AG08395 (cell line): Measurements from ENCODE around the gene FERMT2.

Experiments used
- DNase-seq: peaks from one replicate; pipeline ENCODE4 v3.0.0; 2012; ENCODE audit warnings: mixed read lengths, low spot score

FERMT2 gene, protein sequence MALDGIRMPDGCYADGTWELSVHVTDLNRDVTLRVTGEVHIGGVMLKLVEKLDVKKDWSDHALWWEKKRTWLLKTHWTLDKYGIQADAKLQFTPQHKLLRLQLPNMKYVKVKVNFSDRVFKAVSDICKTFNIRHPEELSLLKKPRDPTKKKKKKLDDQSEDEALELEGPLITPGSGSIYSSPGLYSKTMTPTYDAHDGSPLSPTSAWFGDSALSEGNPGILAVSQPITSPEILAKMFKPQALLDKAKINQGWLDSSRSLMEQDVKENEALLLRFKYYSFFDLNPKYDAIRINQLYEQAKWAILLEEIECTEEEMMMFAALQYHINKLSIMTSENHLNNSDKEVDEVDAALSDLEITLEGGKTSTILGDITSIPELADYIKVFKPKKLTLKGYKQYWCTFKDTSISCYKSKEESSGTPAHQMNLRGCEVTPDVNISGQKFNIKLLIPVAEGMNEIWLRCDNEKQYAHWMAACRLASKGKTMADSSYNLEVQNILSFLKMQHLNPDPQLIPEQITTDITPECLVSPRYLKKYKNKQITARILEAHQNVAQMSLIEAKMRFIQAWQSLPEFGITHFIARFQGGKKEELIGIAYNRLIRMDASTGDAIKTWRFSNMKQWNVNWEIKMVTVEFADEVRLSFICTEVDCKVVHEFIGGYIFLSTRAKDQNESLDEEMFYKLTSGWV

DNA sequence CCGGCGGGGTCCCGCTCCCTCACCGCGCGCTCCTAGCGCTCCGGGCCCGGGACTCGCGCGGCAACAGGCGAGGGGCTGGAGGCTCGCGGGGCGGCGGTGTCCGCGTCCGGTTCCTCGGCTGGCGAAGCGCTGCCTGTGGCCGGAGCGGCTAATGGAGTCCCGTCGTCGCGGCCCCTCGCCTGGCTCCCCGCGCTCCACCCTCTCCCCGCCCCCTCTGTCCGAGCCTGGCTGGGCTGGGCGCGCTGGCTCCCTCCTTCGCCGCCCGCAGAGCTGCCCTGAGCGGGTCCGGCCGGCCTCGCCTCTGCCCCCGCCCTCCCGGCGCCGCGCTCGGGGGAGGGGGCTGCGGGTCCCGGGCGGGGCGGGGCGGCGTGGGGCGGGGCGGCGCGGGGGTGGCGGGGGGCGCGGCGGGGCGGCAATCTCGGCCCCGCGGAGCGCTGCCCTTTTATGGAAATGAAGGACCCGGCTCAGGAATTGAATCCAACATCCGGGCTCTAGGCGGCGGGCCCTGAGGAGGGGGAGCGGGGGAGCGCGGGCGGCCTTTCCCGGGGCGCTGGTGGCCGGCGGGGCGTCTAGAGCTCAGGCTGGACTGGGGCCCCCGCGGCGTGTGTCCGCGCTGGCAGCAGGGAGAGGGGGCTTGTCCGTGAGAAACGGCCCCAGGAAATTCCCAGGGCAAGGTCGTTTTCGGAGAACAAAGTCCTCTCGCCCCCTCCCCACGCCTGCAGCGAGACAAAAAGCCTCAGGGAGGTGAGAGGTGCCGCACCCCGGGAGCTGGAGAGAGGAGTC, at the start of gene FERMT2:
Gene FERMT2, minus strand, starts transcription at position 153 of the 783 bp plus-strand sequence. CDS start 482 bp downstream, outside the sequence.
- DNase-seq: peak; percentile 91

DNA sequence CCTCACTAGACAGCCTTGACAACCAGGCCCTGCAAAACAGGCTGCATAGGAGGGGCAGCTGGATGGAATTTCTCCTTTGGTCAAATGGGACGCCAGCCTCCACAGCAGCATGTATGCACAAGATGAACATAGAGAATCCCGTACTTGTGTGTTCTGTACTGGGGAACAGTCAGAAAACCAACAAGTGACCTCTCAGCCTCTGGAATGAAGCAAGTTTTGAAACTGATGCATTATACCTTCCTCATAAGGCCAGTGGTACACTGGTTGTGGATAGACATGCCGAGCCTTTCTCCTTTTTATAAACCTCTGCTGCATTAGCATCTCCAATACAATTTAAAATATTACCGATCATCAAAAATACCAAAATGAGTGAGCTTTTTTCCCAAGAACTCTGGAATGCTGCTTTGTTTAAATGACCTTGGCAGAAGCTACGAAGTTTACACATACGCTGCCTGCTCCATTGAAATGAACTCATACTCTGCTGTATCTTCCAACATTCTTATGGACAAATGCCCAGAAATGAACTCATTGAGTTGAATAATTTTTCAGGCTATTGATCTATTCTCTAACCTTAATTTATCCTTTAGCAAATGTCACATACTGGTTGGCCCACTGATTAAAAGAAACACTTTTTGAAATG, 47.6 kb upstream of the FERMT2 start:
- peak; percentile 78 for DNase-seq

DNA sequence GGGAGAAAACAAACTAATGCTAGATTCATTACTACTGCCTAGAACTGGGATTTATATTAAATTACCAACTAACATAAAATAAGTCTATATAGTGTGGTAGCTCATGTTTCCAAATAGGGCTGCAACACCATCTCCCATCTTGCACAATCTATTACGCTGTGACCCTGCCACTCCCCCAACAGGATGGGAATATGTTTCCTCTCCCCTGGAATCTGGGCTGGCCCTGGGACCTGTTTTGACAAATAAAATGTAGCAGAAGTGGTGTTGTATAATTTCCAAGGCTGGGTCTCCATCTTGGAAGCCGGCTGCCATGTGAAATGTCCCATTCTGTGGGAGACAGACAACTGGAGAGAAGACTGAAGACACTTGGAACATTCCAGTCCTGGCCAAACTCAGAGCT, 45.6 kb upstream of the FERMT2 start:
- DNase-seq: no peak

DNA sequence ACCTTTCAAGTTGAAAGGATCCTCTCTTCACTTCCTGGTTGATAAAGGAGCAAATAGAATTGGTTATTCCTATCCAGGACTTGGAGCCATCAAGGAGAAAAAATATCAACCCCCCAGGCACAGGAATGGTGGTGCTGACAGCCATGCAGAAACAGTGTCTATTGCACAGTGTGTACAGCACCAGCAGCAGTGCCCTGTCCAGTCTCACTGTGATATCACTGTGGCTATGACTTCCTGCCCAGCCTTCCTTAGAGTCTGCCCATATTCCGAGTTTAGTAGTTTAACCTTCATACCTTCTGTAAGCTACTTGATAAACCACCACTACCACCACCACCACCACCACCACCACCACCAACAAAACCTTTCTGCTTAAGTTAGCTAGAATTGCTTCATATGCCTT, 45.1 kb upstream of the FERMT2 start:
- DNase-seq: no peak

DNA sequence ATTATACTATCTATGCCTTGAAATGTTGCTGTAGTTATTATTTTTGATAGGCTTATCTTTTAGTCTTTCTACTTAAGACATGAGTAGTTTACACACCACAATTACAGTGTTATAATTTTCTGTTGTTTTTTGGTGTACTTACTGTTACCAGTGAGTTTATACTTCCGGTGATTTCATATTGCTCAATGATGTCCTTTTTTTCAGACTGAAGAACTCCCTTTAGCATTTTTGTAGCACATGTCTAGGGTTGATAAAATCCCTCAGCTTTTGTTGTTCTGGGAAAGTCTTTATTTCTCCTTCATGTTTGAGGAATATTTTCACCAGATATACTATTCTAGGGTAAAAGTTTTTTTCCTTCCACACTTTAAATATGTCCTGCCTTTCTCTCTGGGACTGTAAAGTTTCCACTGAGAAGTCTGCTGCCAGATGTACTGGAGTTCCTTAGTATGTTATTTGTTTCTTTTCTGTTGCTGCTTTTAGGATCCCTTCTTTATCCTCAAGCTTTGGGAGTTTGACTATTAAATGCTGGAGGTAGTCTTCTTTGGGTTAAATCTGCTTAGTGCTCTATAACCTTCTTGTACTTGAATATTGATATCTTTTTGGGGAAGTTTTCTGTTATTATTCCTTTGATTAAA, 41.5 kb upstream of the FERMT2 start:
- DNase-seq: no peak

DNA sequence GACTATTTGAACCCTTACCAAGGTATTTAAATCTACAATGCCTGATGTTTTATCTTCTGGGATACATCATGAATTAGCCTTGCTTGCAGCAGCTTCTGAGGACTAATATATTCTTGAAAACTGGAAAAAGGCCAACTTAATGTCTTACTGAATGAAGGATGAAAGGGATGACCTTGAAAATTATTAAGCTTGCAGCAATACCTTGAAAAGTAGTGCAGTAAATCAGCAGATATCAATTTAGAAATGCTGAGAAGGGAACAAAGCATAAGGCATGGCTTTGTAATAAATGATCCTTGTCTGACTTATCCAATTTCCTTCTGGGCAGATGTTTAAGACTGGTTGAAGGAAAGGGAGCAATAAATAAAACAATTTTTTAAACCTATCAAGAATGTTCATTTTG, 37.3 kb upstream of the FERMT2 start:
- no peak for DNase-seq

DNA sequence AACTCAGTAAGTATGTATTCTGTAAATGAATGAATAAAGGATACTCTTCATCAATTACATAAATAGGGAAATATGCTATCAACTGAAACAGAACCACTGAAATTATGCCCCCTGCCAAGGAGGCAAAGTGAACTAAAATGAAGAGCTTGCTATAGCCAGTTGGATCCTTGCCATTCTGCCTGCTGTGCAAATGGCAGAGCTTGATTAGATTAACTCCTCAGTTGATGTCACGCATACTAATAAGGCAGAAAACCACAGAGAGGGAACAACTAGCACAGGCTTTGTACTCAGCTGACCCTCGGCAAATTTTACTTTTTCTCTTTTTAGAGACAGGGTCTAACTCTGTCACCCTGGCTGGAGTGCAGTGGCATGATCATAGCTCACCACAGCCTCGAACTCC, 36.7 kb upstream of the FERMT2 start:
- no peak for DNase-seq

DNA sequence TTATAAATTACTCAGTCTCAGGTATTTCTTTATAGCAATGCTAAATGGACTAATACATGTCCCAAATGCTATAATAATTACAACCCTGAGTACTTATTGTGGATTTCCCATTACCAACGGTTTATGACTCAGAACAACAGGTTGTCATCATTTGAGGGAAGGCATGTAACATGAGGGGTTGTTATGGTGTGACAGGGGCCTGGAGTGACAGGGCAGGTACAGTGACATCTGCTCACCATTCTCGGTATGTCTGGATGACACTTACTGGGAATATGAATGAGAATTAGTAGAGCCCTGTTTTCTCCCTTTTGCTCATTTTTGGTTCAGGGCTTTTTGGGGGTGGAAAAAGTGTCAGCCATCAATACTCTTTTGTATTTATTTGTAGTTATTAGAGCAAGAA, 36.2 kb upstream of the FERMT2 start:
- no peak for DNase-seq

DNA sequence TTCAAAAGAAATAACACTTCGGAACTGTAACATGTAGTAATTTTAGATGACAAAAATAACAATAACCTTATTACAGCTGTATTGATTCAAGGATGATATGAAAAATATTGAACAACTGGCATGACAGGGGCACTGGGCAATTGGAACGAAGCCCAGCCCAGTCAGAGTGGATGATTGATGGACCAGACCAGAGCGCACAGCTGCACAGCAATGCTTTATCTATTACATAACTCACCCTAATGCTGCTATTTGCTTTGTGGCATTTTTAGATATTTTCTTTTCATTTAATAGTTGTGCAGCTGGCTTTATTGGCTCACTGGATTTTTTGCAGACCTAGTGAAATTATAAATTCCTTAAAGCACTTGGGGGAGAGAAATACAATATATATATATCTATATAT, 26.9 kb upstream of the FERMT2 start:
- no peak for DNase-seq

DNA sequence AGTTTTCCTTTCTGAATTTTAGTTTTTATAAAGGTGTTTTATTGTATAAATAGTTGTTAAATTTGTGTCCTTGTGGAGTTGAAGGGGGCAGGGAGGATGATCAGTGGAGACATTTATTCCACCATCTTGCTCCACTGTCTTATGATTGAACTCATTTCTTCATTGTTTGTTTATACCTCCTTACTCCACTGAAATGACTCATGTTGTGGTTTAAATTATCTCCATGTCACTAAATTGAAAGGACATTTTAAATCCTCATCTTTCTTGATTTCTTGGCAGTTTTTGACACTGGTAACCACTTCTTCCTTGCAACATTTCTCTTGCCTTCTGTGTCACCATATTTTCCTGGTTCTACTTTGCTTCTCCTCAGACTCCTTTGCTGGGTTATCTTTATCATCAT, 23.6 kb upstream of the FERMT2 start:
- DNase-seq: no peak

DNA sequence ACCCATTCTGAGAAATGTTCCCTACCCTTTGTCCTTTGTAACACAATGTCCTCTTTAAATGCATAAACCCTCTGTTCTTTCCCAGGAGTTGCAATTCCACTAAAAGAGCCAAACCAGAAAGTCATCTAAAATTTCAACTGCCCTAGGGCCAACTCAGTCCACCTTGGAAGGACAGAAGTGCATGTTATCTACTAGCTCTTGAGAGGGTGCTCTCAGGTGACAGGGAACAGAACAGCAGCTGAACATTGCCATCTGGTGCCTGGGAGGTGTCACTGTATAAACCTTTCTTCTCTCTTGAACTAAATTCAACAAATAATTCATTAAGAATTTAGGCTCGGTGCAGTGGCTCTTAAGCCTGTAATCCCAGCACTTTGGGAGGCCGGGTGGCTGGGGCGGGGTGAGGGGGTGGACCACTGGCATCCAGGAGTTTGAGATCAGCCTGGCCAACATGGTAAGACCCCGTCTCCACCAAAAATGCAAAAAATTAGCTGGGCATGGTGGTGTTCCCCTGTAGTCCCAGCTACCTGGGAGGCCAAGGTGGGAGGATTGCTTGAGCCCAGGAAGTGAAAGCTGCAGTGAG, 10.3 kb upstream of the FERMT2 start:
- DNase-seq: peak; percentile 64

DNA sequence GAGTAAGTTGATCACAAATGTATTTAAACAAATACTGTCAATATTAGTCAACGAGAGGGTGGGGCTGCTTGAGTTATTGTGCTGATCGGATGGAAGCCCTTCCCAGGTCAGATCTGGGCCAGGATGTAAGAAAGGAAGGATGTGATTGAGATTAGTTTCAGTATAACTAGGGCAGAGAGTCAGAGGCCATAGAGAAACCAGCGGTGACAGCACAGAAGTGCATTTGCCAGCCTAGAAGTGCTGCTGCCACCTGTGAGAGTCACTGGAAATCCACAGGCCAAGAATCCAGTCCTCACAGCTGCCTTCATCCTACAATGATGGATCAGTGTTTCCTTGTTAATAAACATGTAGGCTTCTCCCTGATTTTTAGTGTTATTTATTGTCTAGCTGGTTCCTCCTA, 9.8 kb upstream of the FERMT2 start:
- no peak for DNase-seq

DNA sequence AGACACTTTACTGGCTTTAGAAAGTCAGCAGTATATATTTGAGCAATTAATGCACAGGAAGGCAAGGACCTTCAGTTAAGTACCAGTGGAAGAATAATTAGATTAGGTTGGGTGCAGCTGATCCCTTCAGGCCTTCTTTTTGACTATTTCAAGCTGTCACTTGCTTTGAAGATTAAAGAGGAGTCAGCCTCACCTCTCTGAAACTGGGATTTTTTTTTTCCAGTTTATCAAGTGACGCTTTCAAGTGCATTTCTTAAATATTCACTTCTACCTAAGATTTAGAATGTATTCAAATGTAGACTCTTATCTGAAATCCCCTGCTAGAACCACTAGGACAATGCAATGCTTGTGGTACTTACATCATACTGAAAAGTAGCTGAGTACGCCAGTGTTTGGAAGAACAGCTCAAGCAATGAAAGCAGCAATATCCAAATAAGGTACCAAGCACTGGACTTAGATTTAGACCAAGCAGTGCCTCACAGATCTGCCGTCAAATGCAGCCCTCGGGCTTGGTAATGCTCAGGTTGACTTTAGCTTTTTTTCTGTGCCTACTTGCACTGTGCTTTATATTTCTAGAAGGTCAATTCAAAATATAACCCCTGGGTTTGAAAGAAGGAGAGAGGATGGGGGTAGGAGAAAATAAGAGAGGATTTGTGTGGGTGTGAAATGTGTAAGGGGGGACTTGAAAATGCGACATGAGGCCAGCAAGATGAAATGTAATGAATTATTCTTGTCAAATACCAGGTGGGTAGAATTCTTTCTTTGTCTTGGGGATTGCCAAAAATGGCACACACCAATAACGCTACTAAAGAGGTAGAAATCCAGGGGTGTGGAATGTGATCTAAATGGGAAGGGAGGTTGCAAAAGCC, 3.7 kb upstream of the FERMT2 start:
- DNase-seq: no peak

DNA sequence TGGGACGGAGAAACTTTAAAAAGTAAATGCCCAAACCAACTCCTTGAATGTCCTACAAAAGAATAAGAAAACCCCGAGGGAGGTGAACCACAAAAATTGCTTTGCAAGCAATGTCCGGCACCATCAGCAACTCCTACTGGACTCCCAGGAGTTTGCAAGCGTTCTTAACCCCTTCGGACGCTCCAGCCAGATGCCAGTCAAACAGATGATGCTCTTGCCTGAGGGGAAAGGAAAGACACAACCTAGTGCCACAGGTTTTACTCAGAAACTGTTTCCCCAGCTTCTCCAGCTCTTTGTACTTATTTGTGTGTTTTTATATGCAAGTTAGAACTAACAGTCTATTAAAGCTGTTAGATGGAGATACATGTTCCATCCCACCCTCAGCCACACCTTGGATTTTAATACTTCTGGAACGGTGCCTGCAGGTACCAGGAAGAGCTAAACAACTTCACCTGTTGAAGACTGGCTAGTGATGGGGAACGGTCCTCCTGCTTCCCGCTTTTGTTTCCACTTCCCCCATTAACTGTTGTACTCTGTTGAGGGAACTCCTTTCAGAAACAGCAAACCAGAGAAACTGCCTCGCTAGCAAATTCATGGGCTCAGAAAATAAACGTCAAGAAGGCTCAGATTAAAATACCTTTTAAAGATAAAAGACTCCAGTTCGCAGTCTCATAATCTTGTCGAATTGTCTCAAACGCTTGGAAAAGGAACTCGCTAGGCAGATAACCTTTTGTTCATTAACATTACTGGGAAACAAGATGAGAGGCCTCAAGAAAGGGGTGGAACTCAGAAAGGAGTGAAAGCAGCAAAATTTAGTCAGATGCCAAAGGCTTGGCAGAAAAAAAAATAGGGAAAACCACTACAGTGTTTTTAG, 1.1 kb upstream of the FERMT2 start:
- peak; percentile 71 for DNase-seq

DNA sequence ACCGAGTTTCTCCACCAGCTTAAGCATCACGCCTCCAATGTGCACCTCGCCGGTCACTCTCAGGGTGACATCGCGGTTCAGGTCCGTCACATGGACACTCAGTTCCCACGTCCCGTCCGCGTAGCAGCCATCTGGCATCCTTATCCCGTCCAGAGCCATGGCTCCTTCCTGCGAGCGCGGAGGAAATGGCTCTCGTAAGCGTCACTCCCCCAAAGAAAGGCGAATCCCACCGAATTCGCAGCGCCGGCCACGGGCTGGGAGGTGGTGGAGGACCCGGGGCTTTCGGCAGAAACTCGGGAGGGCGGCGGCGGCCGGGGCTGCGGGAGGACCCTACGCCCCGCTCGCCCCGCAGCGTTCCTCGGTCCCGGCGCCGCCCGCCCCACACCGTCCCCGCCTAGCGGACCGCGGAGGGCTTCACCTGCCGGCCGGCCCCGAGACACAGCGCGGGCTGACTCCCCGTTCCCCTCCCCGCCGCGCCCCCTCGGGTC, 396 bp downstream of the FERMT2 start:
- peak; percentile 32 for DNase-seq

DNA sequence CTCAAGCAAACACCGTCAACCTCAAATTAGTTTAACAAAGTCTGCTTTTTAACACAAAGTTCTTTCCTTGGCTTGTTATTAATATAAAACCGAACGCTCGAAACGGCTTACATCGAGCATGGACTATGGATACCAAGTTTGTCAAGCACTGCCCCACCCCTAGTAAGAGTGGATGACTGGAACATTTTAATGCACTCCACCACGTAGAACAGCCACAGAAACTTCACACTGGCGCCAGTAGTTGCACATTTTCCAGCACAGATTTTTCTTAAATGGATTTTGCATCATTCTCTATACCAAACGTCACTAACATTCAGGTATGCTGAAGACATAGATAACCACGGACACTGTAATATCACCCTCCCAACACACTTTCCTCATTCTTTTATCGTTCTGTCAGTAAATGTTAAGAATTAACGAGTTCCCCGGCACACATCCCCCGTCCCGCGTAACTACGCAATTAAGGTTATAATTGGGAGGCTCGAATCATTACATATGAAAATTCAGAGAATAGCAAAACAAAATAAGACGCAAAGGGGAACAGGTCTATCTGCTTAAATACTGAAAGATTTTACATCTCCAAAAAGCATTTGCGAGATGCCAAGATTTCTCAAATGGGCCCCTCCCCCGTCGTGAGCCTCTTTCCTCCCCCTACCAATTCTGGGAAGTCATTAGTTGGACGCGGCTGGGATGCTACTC, 990 bp downstream of the FERMT2 start:
- DNase-seq: peak; percentile 57

DNA sequence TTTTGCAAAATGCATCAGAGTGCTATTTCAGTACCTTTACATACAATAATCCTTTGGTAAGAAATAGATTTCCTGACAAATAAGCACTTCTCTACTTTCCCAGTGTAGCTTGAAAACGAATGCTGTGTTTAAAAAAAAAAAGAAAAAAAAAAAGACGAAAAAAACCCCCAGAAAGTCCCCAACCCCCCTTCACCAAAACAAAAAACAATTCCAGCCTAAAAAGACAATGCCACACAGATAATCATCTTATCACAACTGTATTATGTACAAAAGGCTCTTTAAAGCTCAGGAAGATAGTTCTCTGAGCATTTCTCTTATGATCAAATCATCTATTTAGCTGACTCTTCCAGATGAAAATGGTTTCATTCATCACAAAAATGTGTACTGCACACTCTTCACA, 1.6 kb downstream of the FERMT2 start:
- DNase-seq: no peak

DNA sequence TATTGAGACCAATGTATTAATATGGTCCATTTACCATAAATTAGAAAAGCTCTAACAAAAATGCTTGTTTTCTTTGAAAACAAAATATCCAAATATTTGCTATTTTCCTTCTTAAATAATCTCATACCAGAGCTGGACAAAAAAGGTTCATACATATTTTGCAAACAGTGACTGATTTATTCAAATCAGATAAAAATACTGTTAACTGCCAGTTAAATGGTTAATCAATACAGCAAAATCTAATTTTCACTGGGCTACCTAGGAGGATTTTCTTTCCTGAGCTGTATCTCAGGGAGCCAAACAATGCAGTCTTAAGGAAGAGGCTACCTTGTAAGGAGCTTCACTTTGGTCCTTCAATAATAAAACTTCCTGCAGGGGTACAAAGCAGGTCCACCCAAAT, 2.0 kb downstream of the FERMT2 start:
- no peak for DNase-seq

DNA sequence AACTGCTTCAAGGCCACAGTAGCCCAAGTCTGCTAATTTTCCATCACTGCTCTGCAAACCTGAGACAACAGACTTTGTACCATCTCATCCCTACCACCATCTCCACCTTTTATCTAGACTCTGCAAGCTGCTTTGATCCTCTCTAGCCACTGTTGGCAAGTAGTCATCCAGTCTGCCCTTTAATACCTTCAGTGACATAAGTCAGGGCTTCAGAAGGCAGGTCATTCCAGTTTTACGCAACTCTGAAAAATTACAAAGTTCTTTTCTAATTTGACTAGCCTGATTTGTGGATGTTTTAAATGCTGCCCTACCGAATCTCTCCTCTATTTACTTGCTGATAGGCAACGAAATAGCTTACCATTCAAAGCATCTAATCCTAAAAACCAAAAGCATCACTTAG, 2.8 kb downstream of the FERMT2 start:
- DNase-seq: no peak
